Activated CD8-positive, alpha-beta T cell treated with anti-CD3 and anti-CD28 coated beads for 36 hours (primary cell): ENCODE results near the gene SOWAHA. TPM values are rescaled to one million over a fixed set of nuclear protein-coding genes. Genes with fewer than 3 reads are reported as not detected.

Experiments
- ATAC-seq: fragments of 200-7000 bp; cut with Tn5 transposase; one replicate; pipeline ENCODE4 v1.10.0; 2021; ENCODE audit warnings: mild to moderate bottlenecking, moderate library complexity
- CTCF ChIA-PET: fragments of 350-600 bp; sonication (Branson Sonifier 250); formaldehyde crosslinking; loops from one replicate; lab custom pipeline; 2021; ENCODE audit warnings: antibody characterized with exemption; lab: Charles Lee
- POLR2A ChIA-PET: fragments of 350-600 bp; sonication (Branson Sonifier 250); formaldehyde crosslinking; loops from one replicate; lab custom pipeline; 2021; ENCODE audit warnings: antibody characterized with exemption; lab: Charles Lee
- DNase-seq: peaks from one replicate; pipeline ENCODE4 v3.0.0-alpha.2; 2020
- H3K27ac Mint-ChIP-seq: one replicate; pipeline ENCODE4 v1.8.0; 2021; ENCODE audit warnings: mild to moderate bottlenecking, mixed read lengths
- H3K27me3 Mint-ChIP-seq: one replicate; pipeline ENCODE4 v1.8.0; 2021; ENCODE audit warnings: mixed read lengths
- H3K36me3 Mint-ChIP-seq: one replicate; pipeline ENCODE4 v1.8.0; 2021; ENCODE audit warnings: low read depth, mixed read lengths
- H3K4me1 Mint-ChIP-seq: one replicate; pipeline ENCODE4 v1.8.0; 2021; ENCODE audit warnings: low read depth, mixed read lengths
- H3K4me3 Mint-ChIP-seq: one replicate; pipeline ENCODE4 v1.8.0; 2021; ENCODE audit warnings: mild to moderate bottlenecking, moderate library complexity, mixed read lengths
- H3K9me3 Mint-ChIP-seq: one replicate; pipeline ENCODE4 v1.8.0; 2021; ENCODE audit warnings: mixed read lengths
- intact Hi-C: fragments of 100-400 bp; cut with micrococcal nuclease; formaldehyde crosslinking; loops from one replicate; pipeline ENCODE4 v1.10.0; 2022
- total RNA-seq, 2 experiments: library from RNA; stranded (reverse); gene quantifications; one replicate each; pipeline ENCODE4 v1.2.3, GENCODE V29; 2021
- TF ChIP-seq, protein P1 (sequence below): fragments of 200-600 bp; IDR thresholded peaks from one replicate; pipeline ENCODE4 v1.8.0; 2022; ENCODE audit warnings: antibody characterized with exemption, mild to moderate bottlenecking

SOWAHA gene
- total RNA-seq: not detected

DNA sequence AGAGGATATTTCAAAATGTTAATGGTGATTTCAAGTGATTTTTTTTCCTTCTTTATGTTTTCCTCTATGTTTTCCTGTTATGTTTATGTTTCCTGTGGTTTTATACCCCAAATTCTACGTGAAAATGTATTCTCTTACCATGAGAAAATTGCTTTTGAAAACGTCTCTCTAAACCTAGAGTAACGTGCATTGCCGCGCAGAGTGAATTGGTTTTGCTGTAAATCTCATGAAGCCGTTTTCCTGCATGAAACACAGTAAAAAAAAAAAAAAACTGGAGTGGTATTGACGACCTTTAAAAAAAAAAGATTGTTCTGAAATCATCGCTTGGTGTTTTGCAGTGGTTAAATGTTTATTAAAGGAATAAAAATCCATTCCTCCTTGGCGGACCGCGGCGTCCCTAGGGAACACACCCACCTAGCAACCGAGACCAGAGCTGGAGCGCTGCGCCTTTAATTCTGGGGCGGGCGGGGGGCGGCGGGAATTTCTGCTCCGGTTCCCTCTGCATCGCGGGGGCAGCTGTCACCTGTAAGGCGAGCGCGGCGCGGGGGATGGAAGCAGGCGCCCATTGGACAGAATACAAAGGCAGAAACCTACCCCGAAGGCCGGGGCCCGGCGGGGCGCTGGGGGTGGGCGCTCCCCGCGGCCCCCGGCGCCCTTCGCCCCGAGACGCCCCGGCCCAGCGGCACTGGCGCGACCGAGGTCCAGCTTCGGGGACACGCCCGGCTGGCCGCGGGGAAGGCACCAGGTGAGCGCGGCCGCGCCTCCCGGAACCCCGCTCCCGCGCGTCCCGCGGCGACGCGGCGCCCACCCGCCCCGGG is at the start of gene SOWAHA:
Gene SOWAHA (plus strand): TSS at position 522 of the 818 bp plus-strand sequence. CDS start 320 bp downstream, outside the sequence.
- H3K36me3 Mint-ChIP-seq: no peaks in the 10 kb centered on the region
- DNase-seq (peak; percentile 34), ATAC-seq (peak; percentile 18)
- TF ChIP-seq, protein P1, sequence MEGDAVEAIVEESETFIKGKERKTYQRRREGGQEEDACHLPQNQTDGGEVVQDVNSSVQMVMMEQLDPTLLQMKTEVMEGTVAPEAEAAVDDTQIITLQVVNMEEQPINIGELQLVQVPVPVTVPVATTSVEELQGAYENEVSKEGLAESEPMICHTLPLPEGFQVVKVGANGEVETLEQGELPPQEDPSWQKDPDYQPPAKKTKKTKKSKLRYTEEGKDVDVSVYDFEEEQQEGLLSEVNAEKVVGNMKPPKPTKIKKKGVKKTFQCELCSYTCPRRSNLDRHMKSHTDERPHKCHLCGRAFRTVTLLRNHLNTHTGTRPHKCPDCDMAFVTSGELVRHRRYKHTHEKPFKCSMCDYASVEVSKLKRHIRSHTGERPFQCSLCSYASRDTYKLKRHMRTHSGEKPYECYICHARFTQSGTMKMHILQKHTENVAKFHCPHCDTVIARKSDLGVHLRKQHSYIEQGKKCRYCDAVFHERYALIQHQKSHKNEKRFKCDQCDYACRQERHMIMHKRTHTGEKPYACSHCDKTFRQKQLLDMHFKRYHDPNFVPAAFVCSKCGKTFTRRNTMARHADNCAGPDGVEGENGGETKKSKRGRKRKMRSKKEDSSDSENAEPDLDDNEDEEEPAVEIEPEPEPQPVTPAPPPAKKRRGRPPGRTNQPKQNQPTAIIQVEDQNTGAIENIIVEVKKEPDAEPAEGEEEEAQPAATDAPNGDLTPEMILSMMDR: no peak
- no peaks in the 10 kb centered on the region for H3K9me3 Mint-ChIP-seq
- H3K27ac Mint-ChIP-seq: no peak within 1 kb of the TSS
- H3K4me3 Mint-ChIP-seq: peak within 1 kb of the TSS; percentile 64
- intact Hi-C loops: no loop called here
- peaks cover 7% of the 10 kb centered on the region for H3K4me1 Mint-ChIP-seq
- ChIA-PET POLR2A (interaction anchor here (0.7 to 2.1 kb wide), 2 partner anchors 12 to 242 kb away, joined by 3 to 9 read pairs; no protein-coding TSS in a partner anchor), CTCF (interaction anchor here (1.0 to 3.0 kb wide), 6 partner anchors 11 to 306 kb away, joined by 3 to 14 read pairs (median 4); partner anchors contain the start of gene SHROOM1)
- H3K27me3 Mint-ChIP-seq: peaks cover 47% of the 10 kb centered on the region

DNA sequence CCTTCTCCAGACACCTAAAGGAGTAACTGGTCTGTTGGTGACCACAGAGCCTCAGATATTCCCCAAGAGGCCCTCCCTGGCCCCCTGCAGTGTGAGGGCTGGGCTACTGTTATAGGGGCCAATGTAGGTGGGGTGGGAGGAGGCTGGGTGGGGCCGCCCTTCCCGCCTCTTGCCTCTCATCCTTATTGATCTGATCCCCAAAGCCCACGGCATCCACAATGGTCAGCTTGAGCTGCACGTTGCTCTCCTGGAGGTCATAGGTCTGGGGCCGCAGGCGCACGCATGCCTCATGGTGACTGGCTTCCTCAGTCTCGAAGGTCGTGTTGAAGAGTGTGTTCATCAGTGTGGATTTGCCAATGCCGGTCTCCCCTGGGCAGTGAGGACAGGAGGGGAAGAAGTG is 49.1 kb upstream of the SOWAHA start:
- TF ChIP-seq, protein P1: no peak
- no peak overlapping the region for H3K27ac Mint-ChIP-seq
- CTCF ChIA-PET: no interaction called here
- no peaks in the 10 kb centered on the region for H3K27me3 Mint-ChIP-seq
- H3K9me3 Mint-ChIP-seq: no peaks in the 10 kb centered on the region
- ATAC-seq (no peak), DNase-seq (no peak)
- POLR2A ChIA-PET: no interaction called here
- no peak overlapping the region for H3K4me3 Mint-ChIP-seq
- intact Hi-C loops: no loop called here
- H3K4me1 Mint-ChIP-seq: no peaks in the 10 kb centered on the region
- no peaks in the 10 kb centered on the region for H3K36me3 Mint-ChIP-seq

DNA sequence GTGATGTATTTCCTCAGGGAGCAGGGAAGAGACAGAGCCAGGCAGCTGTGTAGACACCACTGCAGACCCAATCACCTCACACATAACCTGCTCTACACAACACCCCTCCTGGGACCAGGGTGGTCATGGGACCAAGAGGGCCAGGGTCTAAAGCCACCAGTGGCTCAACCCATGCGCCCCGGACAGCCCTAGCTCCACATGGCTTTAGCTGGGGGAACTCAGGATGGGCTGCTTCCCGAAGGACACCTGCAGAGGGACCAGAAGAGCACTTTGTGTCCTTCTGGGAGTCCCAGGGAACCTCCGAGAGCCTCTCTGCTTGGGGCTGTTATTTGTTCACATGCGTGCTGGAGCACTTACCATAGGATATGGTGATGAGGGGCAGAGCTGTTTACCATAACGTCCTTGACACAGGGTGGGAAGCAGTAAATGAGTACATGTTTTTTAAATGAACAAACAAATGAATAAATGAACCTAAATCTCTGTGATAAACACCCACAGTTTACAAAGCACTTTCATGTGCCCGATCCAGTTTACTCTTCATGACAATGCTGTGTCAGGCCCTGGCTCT is 48.3 kb upstream of the SOWAHA start:
- intact Hi-C loops: no loop called here
- ATAC-seq: no peak
- no peaks in the 10 kb centered on the region for H3K9me3 Mint-ChIP-seq
- no peak overlapping the region for H3K27ac Mint-ChIP-seq
- no peaks in the 10 kb centered on the region for H3K4me1 Mint-ChIP-seq
- no peak for DNase-seq
- CTCF ChIA-PET: interaction anchor here (0.8 kb wide), 1 partner anchor 78 kb away, joined by 3 read pairs; no protein-coding TSS in a partner anchor
- no peaks in the 10 kb centered on the region for H3K27me3 Mint-ChIP-seq
- H3K4me3 Mint-ChIP-seq: no peak overlapping the region
- POLR2A ChIA-PET: interaction anchor here (1.3 to 1.7 kb wide), 4 partner anchors 8 to 11 kb away, joined by 4 to 5 read pairs (median 5); no protein-coding TSS in a partner anchor
- no peaks in the 10 kb centered on the region for H3K36me3 Mint-ChIP-seq
- TF ChIP-seq, protein P1: no peak

DNA sequence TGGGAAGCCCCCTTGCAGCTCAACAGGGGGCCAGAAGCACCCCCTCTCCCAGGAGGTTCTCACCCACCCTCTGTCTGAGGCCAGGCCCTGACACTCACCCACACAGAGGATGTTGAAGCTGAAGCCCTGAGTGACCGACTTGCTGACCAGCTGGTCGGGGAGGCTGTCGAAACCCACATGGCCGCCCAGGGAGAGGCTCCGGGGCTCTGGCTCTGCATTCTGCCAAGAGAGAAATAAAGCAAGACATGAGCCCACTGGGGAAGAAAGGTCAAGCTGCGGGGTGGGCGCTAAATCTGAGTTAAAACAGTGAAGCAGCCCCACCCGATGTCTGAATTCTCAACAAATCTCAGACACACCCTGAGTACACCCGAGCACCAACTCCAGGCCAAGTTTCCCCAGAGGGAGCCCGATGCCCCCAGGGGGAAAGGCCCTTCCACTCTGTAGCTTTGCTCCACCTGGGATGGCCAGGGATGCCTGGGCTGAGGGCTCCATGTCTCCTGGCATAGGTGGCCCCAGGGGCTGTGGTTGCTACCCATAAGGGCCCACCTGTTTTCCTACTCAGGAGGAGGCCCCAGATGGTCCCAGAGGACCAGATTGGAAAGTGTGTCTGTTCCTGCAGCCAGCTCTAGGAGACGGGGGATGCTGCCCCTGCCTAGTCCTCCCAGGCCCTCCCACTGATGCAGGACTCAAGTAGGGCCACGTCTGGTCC is 47.6 kb upstream of the SOWAHA start:
- TF ChIP-seq, protein P1: no peak
- intact Hi-C loops: no loop called here
- no peak overlapping the region for H3K4me3 Mint-ChIP-seq
- no peaks in the 10 kb centered on the region for H3K36me3 Mint-ChIP-seq
- no peak overlapping the region for H3K27ac Mint-ChIP-seq
- ATAC-seq (no peak), DNase-seq (no peak)
- no peaks in the 10 kb centered on the region for H3K9me3 Mint-ChIP-seq
- H3K4me1 Mint-ChIP-seq: no peaks in the 10 kb centered on the region
- ChIA-PET CTCF (interaction anchor here (0.8 to 1.3 kb wide), 2 partner anchors 55 to 78 kb away, joined by 3 read pairs; no protein-coding TSS in a partner anchor), POLR2A (interaction anchor here (1.3 to 1.7 kb wide), 4 partner anchors 8 to 11 kb away, joined by 4 to 5 read pairs (median 5); no protein-coding TSS in a partner anchor)
- H3K27me3 Mint-ChIP-seq: no peaks in the 10 kb centered on the region
